Activated CD4-positive, CD25-positive, alpha-beta regulatory T cell treated with anti-CD3 and anti-CD28 coated beads, Interleukin-2, amount 50 U/mL, for 16 hours (primary cell): ENCODE results near the gene RAI1.
A peak's percentile ranks its signal among the peaks of the same experiment; 100 is the strongest.

Source experiments
- DNase-seq: peaks from one replicate; pipeline ENCODE4 v3.0.0-alpha.2; 2020; ENCODE audit warnings: low read depth, low spot score

The RAI1 gene

GRCh38 chr17:17846003-17846402, 164.7 kb downstream of the RAI1 start:
- no peak for DNase-seq

- DNase-seq = no peak
These were observed 165.4 kb downstream of the RAI1 start for GRCh38 chr17:17846645-17847044.

- DNase-seq = no peak
These were observed 165.9 kb downstream of the RAI1 start for GRCh38 chr17:17847118-17847689.

GRCh38 chr17:17847726-17848125, 166.5 kb downstream of the RAI1 start:
- no peak for DNase-seq

- DNase-seq = no peak
These were observed 167.2 kb downstream of the RAI1 start for GRCh38 chr17:17848311-17849082.

GRCh38 chr17:17849147-17849820, 168.0 kb downstream of the RAI1 start:
- DNase-seq = peak; percentile 66

GRCh38 chr17:17849845-17850373, 168.7 kb downstream of the RAI1 start:
- peak; percentile 37 for DNase-seq

GRCh38 chr17:17851103-17852002, 170.1 kb downstream of the RAI1 start:
- DNase-seq = no peak

GRCh38 chr17:17852930-17853329, 171.7 kb downstream of the RAI1 start:
- DNase-seq = no peak

GRCh38 chr17:17853811-17854447, 172.7 kb downstream of the RAI1 start:
- no peak for DNase-seq

- DNase-seq = no peak
These were observed 174.7 kb downstream of the RAI1 start for GRCh38 chr17:17855976-17856375.

- DNase-seq = no peak
These were observed 175.1 kb downstream of the RAI1 start for GRCh38 chr17:17856386-17856785.

GRCh38 chr17:17857496-17857895, 176.2 kb downstream of the RAI1 start:
- DNase-seq = no peak

GRCh38 chr17:17859909-17860765, 178.9 kb downstream of the RAI1 start:
- peak; percentile 40 for DNase-seq

- no peak for DNase-seq
These were observed 179.5 kb downstream of the RAI1 start for GRCh38 chr17:17860766-17861107.
